Progenitor cell of endocrine pancreas (in vitro differentiated cells): ENCODE measurements around the gene COX20. TPM values are rescaled to one million over a fixed set of nuclear protein-coding genes. Genes with fewer than 3 reads are reported as not detected.

Experiments used
- DNase-seq: peaks from one replicate; pipeline ENCODE4 v3.0.0; 2021; ENCODE audit warnings: low spot score; ENCODE audit not compliant: unreplicated experiment
- H3K27ac Mint-ChIP-seq: 2 replicates; pipeline ENCODE4 v1.8.0; 2021; ENCODE audit warnings: mild to moderate bottlenecking, moderate library complexity, mixed read lengths
- H3K27me3 Mint-ChIP-seq: 2 replicates; pipeline ENCODE4 v1.8.0; 2021; ENCODE audit warnings: mixed read lengths
- H3K36me3 Mint-ChIP-seq: 2 replicates; pipeline ENCODE4 v1.8.0; 2022; ENCODE audit warnings: mixed read lengths; ENCODE audit not compliant: insufficient read depth
- H3K4me1 Mint-ChIP-seq: 2 replicates; pipeline ENCODE4 v1.8.0; 2021; ENCODE audit warnings: low read depth, mixed read lengths
- H3K4me3 Mint-ChIP-seq: 2 replicates; pipeline ENCODE4 v1.8.0; 2021; ENCODE audit warnings: low read depth, mild to moderate bottlenecking, moderate library complexity, mixed read lengths
- H3K9me3 Mint-ChIP-seq: 2 replicates; pipeline ENCODE4 v1.8.0; 2021; ENCODE audit warnings: low read depth, mixed read lengths
- total RNA-seq: library from RNA; stranded (reverse); gene quantifications from 2 replicates; pipeline ENCODE4 v1.2.1, GENCODE V29; 2021
- TF ChIP-seq, protein P1 (sequence below): fragments of 200-600 bp; sonication (generic); IDR thresholded peaks from one replicate; pipeline ENCODE4 v1.5.0; 2021; ENCODE audit warnings: antibody characterized with exemption, mild to moderate bottlenecking; ENCODE audit not compliant: unreplicated experiment

COX20 gene
- total RNA-seq, 1 donor from 2014 or later = 31.8 TPM

DNA sequence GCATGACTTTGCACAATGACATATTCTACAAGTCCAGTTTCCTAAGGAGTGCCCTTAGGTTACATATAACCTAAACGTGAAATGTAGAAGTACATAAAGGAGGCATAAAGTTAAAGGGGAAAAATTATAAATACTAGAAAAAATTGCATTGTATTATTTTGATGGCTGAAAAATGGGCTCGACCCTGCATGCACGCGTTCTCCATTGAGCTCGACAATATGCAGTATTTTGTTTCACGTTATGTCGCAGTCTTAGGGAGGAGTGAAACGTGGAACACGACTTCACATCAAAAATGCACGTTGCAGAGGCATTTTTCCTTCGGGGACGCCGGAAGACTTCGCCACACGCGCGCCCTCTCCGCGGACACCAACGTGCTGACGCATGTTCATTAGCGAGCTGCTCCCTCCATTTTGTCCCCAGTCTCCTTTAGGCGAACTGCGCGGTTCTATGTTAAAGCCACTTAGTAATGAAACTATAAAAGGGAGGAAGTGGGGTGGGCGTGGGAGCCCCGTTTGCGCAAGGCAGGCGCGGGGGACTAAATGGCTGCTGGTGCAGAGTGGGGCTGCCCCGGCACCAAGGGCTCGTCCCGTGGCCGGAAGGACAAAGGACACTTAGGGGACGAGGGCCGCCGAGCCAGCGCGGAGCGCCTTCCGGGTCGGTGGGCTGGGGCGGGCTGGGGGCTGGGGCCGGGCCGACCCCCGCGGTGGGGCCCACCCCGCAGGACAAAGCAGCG is 749 bp upstream of the COX20 start:
- H3K9me3 Mint-ChIP-seq = no peaks in the 10 kb centered on the region

DNA sequence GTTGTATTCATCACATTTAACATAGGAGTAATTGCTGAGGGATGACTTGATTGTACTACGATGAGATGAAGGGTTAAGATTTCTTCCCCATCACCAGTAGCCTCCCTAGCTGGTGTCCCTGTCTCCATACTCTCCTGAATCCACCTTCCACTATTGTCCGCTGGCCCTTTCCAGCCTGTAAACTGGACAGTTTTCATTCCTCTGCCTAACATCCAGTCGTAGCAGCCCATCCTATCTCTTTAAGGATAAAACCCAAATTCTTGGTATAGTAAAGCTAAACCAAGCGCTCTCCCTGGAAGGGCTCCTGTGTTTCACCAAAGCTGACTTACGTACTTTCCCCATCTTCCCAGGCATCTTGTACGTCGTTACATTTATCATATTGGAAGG is 670 bp downstream of the COX20 start:
- Mint-ChIP-seq H3K4me3 (peak overlapping the region; percentile 82), H3K4me1 (peaks cover 36% of the 10 kb centered on the region), H3K9me3 (no peaks in the 10 kb centered on the region), H3K36me3 (peaks cover 25% of the 10 kb centered on the region), H3K27me3 (no peaks in the 10 kb centered on the region), H3K27ac (peak overlapping the region; percentile 100)
- TF ChIP-seq, protein P1, sequence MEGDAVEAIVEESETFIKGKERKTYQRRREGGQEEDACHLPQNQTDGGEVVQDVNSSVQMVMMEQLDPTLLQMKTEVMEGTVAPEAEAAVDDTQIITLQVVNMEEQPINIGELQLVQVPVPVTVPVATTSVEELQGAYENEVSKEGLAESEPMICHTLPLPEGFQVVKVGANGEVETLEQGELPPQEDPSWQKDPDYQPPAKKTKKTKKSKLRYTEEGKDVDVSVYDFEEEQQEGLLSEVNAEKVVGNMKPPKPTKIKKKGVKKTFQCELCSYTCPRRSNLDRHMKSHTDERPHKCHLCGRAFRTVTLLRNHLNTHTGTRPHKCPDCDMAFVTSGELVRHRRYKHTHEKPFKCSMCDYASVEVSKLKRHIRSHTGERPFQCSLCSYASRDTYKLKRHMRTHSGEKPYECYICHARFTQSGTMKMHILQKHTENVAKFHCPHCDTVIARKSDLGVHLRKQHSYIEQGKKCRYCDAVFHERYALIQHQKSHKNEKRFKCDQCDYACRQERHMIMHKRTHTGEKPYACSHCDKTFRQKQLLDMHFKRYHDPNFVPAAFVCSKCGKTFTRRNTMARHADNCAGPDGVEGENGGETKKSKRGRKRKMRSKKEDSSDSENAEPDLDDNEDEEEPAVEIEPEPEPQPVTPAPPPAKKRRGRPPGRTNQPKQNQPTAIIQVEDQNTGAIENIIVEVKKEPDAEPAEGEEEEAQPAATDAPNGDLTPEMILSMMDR = no peak
- DNase-seq = no peak

More for the DNA sequence above, 749 bp upstream of the COX20 start:
- TF ChIP-seq, protein P1 = no peak
- Mint-ChIP-seq H3K36me3 (peaks cover 18% of the 10 kb centered on the region), H3K27ac (peak overlapping the region; percentile 100), H3K4me3 (peak overlapping the region; percentile 88), H3K27me3 (no peaks in the 10 kb centered on the region), H3K4me1 (peaks cover 26% of the 10 kb centered on the region)
- DNase-seq = no peak

DNA sequence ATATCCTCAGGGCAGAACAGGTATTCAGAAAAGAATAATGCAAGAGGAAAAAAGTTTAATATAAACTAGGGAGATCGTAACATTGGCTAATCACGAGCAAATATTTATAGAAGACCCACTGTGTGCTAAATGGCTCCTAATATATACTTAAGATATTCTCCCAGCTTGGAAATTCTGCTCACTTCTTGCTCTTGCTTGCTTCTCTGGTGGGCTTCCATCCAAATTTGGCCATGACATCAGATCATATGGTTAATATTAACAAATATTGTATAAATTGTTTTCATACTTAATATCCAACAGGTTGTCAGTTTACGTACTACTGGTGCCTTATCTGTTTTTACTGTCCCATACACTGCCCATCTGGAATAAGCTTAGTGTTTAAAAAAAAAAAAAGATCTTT is 1.1 kb downstream of the COX20 start:
- peaks cover 39% of the 10 kb centered on the region for H3K4me1 Mint-ChIP-seq
- no peak for DNase-seq
- H3K27me3 Mint-ChIP-seq = no peaks in the 10 kb centered on the region
- peaks cover 25% of the 10 kb centered on the region for H3K36me3 Mint-ChIP-seq
- TF ChIP-seq, protein P1 = no peak
- H3K9me3 Mint-ChIP-seq = no peaks in the 10 kb centered on the region
- peak overlapping the region; percentile 82 for H3K4me3 Mint-ChIP-seq
- peak overlapping the region; percentile 100 for H3K27ac Mint-ChIP-seq

DNA sequence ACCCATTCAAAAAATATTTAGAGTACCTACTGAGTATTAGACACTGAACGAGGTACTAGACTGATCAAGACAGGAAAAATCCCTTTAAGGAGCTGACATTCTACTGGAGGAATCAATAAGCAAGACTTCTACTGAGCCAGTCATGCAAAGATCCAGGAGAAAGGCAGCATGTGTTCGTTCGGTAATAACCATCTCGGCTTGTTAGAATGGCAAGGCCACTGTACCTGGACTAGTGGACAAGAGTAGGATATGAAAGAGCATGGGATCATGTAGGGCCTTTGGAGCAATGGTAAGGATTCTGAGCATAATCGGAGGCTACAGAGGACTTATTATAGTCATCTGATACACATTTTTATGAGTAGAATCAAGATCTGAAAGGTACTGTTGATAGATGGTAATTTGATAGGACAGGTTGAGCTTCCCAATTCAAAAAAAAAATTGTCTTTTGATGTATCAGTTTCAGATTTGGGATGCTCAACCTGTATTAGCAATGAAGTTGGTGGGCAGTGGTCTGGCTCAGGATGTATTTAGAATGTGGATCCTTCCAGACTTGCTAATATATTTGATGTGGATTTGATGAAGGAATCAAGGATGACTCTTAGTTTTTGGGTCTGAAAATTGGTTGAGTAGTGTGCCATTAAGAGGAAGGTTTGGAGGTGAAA is 2.3 kb downstream of the COX20 start:
- H3K4me1 Mint-ChIP-seq = peaks cover 46% of the 10 kb centered on the region
- TF ChIP-seq, protein P1 = no peak
- peak overlapping the region; percentile 75 for H3K27ac Mint-ChIP-seq
- peak overlapping the region; percentile 52 for H3K4me3 Mint-ChIP-seq
- no peaks in the 10 kb centered on the region for H3K27me3 Mint-ChIP-seq
- peaks cover 25% of the 10 kb centered on the region for H3K36me3 Mint-ChIP-seq
- H3K9me3 Mint-ChIP-seq = no peaks in the 10 kb centered on the region
- DNase-seq = no peak

DNA sequence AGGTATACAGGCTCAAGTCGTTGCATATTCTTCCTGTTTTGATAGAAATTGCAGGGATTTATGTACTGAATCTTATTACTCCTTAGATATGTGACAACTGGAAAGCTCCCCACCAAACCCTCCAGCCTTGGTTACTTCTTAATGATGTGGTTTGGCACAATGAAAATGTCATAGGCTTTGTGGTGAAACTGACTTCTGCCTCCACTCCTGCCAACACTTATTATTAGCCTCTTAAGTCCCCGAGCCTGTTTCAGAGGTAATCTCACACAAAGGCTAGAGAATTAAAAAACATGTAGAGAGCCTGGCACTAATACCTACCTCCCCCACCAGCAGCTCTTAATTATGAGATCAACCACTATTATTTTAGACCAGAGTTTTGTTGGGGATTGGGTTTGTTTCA is 4.2 kb downstream of the COX20 start:
- H3K4me3 Mint-ChIP-seq = no peak overlapping the region
- H3K27ac Mint-ChIP-seq = no peak overlapping the region
- H3K27me3 Mint-ChIP-seq = no peaks in the 10 kb centered on the region
- no peaks in the 10 kb centered on the region for H3K9me3 Mint-ChIP-seq
- peaks cover 29% of the 10 kb centered on the region for H3K36me3 Mint-ChIP-seq
- H3K4me1 Mint-ChIP-seq = peaks cover 45% of the 10 kb centered on the region
- no peak for DNase-seq
- TF ChIP-seq, protein P1 = no peak
